ENCODE measurements around the gene KRTAP10-12.

DNA sequence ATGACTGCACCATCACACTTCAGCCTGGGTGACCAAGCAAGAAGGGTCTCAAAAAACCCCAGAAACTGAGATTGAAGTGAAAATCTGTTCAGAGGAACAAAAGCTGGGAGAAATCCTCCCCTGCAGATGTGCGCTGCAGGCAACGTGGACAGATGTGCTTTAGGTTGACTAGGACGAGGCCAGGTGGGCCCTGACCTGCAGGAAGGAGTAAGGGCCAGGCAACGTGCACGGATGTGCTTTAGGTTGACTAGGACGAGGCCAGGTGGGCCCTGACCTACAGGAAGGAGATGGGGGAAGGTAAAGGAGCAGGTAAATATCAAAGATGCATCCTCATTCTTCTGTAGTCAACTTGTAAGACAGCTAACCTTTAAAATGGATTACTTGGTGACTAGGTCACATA is 12.5 kb upstream of the KRTAP10-12 start:
- no peak for TF ChIP-seq ZFP30 (CRISPR knock-in tag; IDR thresholded peaks at IDR 0.05)
- no peak for TF ChIP-seq ARNTL (CRISPR knock-in tag; IDR thresholded peaks at IDR 0.05; ENCODE audit: borderline replicate concordance, low read depth)
- TF ChIP-seq TOX (CRISPR knock-in tag; IDR thresholded peaks at IDR 0.05; ENCODE audit: borderline replicate concordance) = no peak
- no peak for TF ChIP-seq CSDC2 (CRISPR knock-in tag; IDR thresholded peaks at IDR 0.05)
- TF ChIP-seq ZC3H10 (CRISPR knock-in tag; IDR thresholded peaks at IDR 0.05) = no peak
- TF ChIP-seq ZNF70 (CRISPR knock-in tag; IDR thresholded peaks at IDR 0.05) = no peak
- TF ChIP-seq ISL1 (CRISPR knock-in tag; IDR thresholded peaks at IDR 0.05) = no peak
- no peak for TF ChIP-seq PATZ1 (CRISPR knock-in tag; IDR thresholded peaks at IDR 0.05; ENCODE audit: borderline replicate concordance)

Measured in SK-N-SH treated with all-trans-retinoic acid at 6 μM for 48 hours (cell line).